Measurements from ENCODE around the gene KRTAP1-3.
"Not testable (repeated sequence)": the region's sequence is repeated elsewhere in the genome, so short reads cannot be mapped to it uniquely, and the experiment has no call there.

- TF ChIP-seq, protein P1, sequence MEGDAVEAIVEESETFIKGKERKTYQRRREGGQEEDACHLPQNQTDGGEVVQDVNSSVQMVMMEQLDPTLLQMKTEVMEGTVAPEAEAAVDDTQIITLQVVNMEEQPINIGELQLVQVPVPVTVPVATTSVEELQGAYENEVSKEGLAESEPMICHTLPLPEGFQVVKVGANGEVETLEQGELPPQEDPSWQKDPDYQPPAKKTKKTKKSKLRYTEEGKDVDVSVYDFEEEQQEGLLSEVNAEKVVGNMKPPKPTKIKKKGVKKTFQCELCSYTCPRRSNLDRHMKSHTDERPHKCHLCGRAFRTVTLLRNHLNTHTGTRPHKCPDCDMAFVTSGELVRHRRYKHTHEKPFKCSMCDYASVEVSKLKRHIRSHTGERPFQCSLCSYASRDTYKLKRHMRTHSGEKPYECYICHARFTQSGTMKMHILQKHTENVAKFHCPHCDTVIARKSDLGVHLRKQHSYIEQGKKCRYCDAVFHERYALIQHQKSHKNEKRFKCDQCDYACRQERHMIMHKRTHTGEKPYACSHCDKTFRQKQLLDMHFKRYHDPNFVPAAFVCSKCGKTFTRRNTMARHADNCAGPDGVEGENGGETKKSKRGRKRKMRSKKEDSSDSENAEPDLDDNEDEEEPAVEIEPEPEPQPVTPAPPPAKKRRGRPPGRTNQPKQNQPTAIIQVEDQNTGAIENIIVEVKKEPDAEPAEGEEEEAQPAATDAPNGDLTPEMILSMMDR (IDR thresholded peaks at IDR 0.05), result not testable (repeated sequence)
- not testable (repeated sequence) for TF ChIP-seq POLR2A (IDR thresholded peaks at IDR 0.05)
Observed at GRCh38 chr17:41083427-41083826, 48.8 kb upstream of the KRTAP1-3 start.

Data from Peyer's patch (tissue), 4 donors.